ENCODE measurements around the gene DOCK9. TPM values are rescaled to one million over a fixed set of nuclear protein-coding genes. Genes with fewer than 3 reads are reported as not detected.

The DOCK9 gene
- total RNA-seq, 1 donor from 2014 or later: 153 TPM

GRCh38 chr13:98888890-98889279 lies 89.0 kb downstream of the DOCK9 start:
- ATAC-seq (no peak), DNase-seq (no peak)
- intact Hi-C loops (cut with DNase I): no loop called here
- no peaks in the 10 kb centered on the region for H3K9me3 ChIP-seq
- no peaks in the 10 kb centered on the region for H3K27me3 ChIP-seq (ENCODE audit: low read depth)
- no peak overlapping the region for H3K27ac ChIP-seq
- peaks cover 5% of the 10 kb centered on the region for H3K4me1 ChIP-seq
- no peak overlapping the region for H3K4me3 ChIP-seq
- H3K36me3 ChIP-seq: peaks cover 57% of the 10 kb centered on the region
- TF ChIP-seq CTCF (IDR thresholded peaks at IDR 0.05): no peak

GRCh38 chr13:98888222-98888889 lies 89.5 kb downstream of the DOCK9 start:
- Histone ChIP-seq H3K36me3 (peaks cover 60% of the 10 kb centered on the region), H3K27ac (no peak overlapping the region), H3K4me1 (no peaks in the 10 kb centered on the region), H3K4me3 (no peak overlapping the region), H3K9me3 (no peaks in the 10 kb centered on the region), H3K27me3 (ENCODE audit: low read depth) (no peaks in the 10 kb centered on the region)
- ATAC-seq (no peak), DNase-seq (no peak)
- intact Hi-C loops (cut with DNase I): no loop called here
- no peak for TF ChIP-seq CTCF (IDR thresholded peaks at IDR 0.05)

- intact Hi-C loops (cut with DNase I): no loop called here
Observed at GRCh38 chr13:98886587-98887230, 91.2 kb downstream of the DOCK9 start.

GRCh38 chr13:98885600-98885999 lies 92.3 kb downstream of the DOCK9 start:
- Histone ChIP-seq H3K36me3 (peaks cover 77% of the 10 kb centered on the region), H3K4me3 (no peak overlapping the region), H3K9me3 (no peaks in the 10 kb centered on the region), H3K27me3 (ENCODE audit: low read depth) (no peaks in the 10 kb centered on the region), H3K4me1 (no peaks in the 10 kb centered on the region), H3K27ac (no peak overlapping the region)
- ATAC-seq: no peak
- TF ChIP-seq CTCF (IDR thresholded peaks at IDR 0.05): no peak
- no peak for DNase-seq
- intact Hi-C loops (cut with DNase I): no loop called here

More at GRCh38 chr13:98886587-98887230, 91.2 kb downstream of the DOCK9 start:
- Histone ChIP-seq H3K27ac (no peak overlapping the region), H3K4me3 (no peak overlapping the region), H3K27me3 (ENCODE audit: low read depth) (no peaks in the 10 kb centered on the region), H3K36me3 (peaks cover 77% of the 10 kb centered on the region), H3K4me1 (no peaks in the 10 kb centered on the region), H3K9me3 (no peaks in the 10 kb centered on the region)
- no peak for TF ChIP-seq CTCF (IDR thresholded peaks at IDR 0.05)
- no peak for ATAC-seq
- no peak for DNase-seq

GRCh38 chr13:98883998-98884397 lies 93.9 kb downstream of the DOCK9 start:
- intact Hi-C loops (cut with DNase I): no loop called here
- ATAC-seq: no peak
- no peaks in the 10 kb centered on the region for H3K9me3 ChIP-seq
- no peaks in the 10 kb centered on the region for H3K27me3 ChIP-seq (ENCODE audit: low read depth)
- peaks cover 93% of the 10 kb centered on the region for H3K36me3 ChIP-seq
- DNase-seq: no peak
- no peak for TF ChIP-seq CTCF (IDR thresholded peaks at IDR 0.05)
- no peak overlapping the region for H3K4me3 ChIP-seq
- no peak overlapping the region for H3K27ac ChIP-seq
- H3K4me1 ChIP-seq: no peaks in the 10 kb centered on the region
